WERI-Rb-1 (cell line): ENCODE measurements around the gene HINT2.

Experiments used
- DNase-seq: peaks from one replicate; pipeline ENCODE4 v3.0.0-alpha.2; 2020
- H3K27ac ChIP-seq: fragments of 250-450 bp; sonication (Bioruptor Pico); 2 replicates; pipeline ENCODE4 v1.5.1; 2020; ENCODE audit warnings: mild to moderate bottlenecking, moderate library complexity
- H3K27me3 ChIP-seq: fragments of 250-450 bp; sonication (Bioruptor Pico); 2 replicates; pipeline ENCODE4 v1.5.1; 2021; ENCODE audit warnings: mild to moderate bottlenecking, low read depth, moderate library complexity; ENCODE audit not compliant: insufficient read depth, severe bottlenecking
- H3K36me3 ChIP-seq: fragments of 250-450 bp; sonication (Bioruptor Pico); 2 replicates; pipeline ENCODE4 v1.5.1; 2020; ENCODE audit warnings: mild to moderate bottlenecking, moderate library complexity
- H3K4me3 ChIP-seq: 2 replicates; pipeline ENCODE4 v1.5.1; 2011; ENCODE audit warnings: low read depth, mild to moderate bottlenecking, control low read depth, low read length
- H3K9me3 ChIP-seq: fragments of 250-450 bp; sonication (Bioruptor Pico); 2 replicates; pipeline ENCODE4 v1.5.1; 2021; ENCODE audit warnings: mild to moderate bottlenecking, moderate library complexity; ENCODE audit not compliant: severe bottlenecking
- CTCF ChIP-seq: IDR thresholded peaks from 2 replicates; pipeline ENCODE4 v1.5.1; 2011; ENCODE audit warnings: low read depth, mild to moderate bottlenecking, control low read depth, inconsistent platforms, low read length

HINT2 gene

GRCh38 chr9:35859310-35859989 lies 44.6 kb upstream of the HINT2 start:
- Histone ChIP-seq H3K9me3 (no peaks in the 10 kb centered on the region), H3K27me3 (no peaks in the 10 kb centered on the region), H3K27ac (no peak overlapping the region), H3K4me3 (no peak overlapping the region), H3K36me3 (no peaks in the 10 kb centered on the region)
- no peak for DNase-seq
- no peak for TF ChIP-seq CTCF

GRCh38 chr9:35858458-35858857 lies 43.6 kb upstream of the HINT2 start:
- H3K4me3 ChIP-seq = no peak overlapping the region

GRCh38 chr9:35856882-35857281 lies 42.0 kb upstream of the HINT2 start:
- no peak overlapping the region for H3K4me3 ChIP-seq
- H3K27me3 ChIP-seq = no peaks in the 10 kb centered on the region
- no peak overlapping the region for H3K27ac ChIP-seq
- DNase-seq = no peak
- H3K36me3 ChIP-seq = no peaks in the 10 kb centered on the region
- no peak for TF ChIP-seq CTCF
- H3K9me3 ChIP-seq = no peaks in the 10 kb centered on the region

More at GRCh38 chr9:35858458-35858857, 43.6 kb upstream of the HINT2 start:
- H3K36me3 ChIP-seq = no peaks in the 10 kb centered on the region
- no peaks in the 10 kb centered on the region for H3K27me3 ChIP-seq
- no peak for TF ChIP-seq CTCF
- DNase-seq = no peak
- no peaks in the 10 kb centered on the region for H3K9me3 ChIP-seq
- H3K27ac ChIP-seq = no peak overlapping the region

- Histone ChIP-seq H3K27ac (no peak overlapping the region), H3K36me3 (no peaks in the 10 kb centered on the region), H3K27me3 (no peaks in the 10 kb centered on the region), H3K4me3 (no peak overlapping the region), H3K9me3 (no peaks in the 10 kb centered on the region)
- no peak for TF ChIP-seq CTCF
- no peak for DNase-seq
Measured at GRCh38 chr9:35856206-35856605, 41.4 kb upstream of the HINT2 start.

GRCh38 chr9:35854091-35854762 lies 39.4 kb upstream of the HINT2 start:
- no peak for TF ChIP-seq CTCF
- no peaks in the 10 kb centered on the region for H3K9me3 ChIP-seq
- H3K27me3 ChIP-seq = no peaks in the 10 kb centered on the region
- no peak for DNase-seq
- H3K36me3 ChIP-seq = no peaks in the 10 kb centered on the region
- H3K27ac ChIP-seq = no peak overlapping the region
- H3K4me3 ChIP-seq = no peak overlapping the region
